Measurements from ENCODE around the gene RAX.

DNA sequence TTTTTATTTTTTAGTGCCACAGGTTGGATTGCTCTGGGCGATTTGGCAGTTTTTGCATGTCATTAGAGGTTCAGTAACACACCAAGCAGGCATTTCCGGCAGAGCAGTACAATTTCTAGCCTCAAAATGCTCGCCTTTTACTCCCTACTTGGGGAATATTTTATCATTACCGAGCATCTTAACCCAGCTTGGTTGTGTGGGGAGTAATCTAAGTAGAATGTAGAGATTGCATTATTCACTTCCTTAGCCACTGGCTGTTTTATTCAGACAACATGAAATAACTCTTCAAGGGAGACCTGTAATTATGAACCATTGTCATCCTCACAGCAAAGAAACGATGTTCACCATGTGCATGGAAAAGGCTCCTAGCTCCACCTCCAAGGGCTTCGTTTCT, 40.2 kb downstream of the RAX start:
- TF ChIP-seq, protein P1, sequence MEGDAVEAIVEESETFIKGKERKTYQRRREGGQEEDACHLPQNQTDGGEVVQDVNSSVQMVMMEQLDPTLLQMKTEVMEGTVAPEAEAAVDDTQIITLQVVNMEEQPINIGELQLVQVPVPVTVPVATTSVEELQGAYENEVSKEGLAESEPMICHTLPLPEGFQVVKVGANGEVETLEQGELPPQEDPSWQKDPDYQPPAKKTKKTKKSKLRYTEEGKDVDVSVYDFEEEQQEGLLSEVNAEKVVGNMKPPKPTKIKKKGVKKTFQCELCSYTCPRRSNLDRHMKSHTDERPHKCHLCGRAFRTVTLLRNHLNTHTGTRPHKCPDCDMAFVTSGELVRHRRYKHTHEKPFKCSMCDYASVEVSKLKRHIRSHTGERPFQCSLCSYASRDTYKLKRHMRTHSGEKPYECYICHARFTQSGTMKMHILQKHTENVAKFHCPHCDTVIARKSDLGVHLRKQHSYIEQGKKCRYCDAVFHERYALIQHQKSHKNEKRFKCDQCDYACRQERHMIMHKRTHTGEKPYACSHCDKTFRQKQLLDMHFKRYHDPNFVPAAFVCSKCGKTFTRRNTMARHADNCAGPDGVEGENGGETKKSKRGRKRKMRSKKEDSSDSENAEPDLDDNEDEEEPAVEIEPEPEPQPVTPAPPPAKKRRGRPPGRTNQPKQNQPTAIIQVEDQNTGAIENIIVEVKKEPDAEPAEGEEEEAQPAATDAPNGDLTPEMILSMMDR (IDR thresholded peaks at IDR 0.05 in 8 of 11, conservative IDR thresholded peaks at IDR 0.05 in 3 of 11) = no peak
- no peak for TF ChIP-seq POLR2A (IDR thresholded peaks at IDR 0.05)
- no peak for TF ChIP-seq POLR2AphosphoS5 (IDR thresholded peaks at IDR 0.05)
